Glutamatergic neuron (in vitro differentiated cells): ENCODE results near the gene PCNT. TPM values are rescaled to one million over a fixed set of nuclear protein-coding genes. Genes with fewer than 3 reads are reported as not detected.

Experiments used
- DNase-seq: peaks from one replicate; pipeline ENCODE4 v3.0.0; 2022
- H3K27ac Mint-ChIP-seq: one replicate; pipeline ENCODE4 v1.8.0; 2020; ENCODE audit warnings: mild to moderate bottlenecking, mixed read lengths, inconsistent platforms; ENCODE audit not compliant: unreplicated experiment
- H3K27me3 Mint-ChIP-seq: one replicate; pipeline ENCODE4 v1.8.0; 2020; ENCODE audit warnings: mild to moderate bottlenecking, moderate library complexity, mixed read lengths, inconsistent platforms; ENCODE audit not compliant: unreplicated experiment
- H3K36me3 Mint-ChIP-seq: one replicate; pipeline ENCODE4 v1.8.0; 2020; ENCODE audit warnings: mild to moderate bottlenecking, mixed read lengths, inconsistent platforms; ENCODE audit not compliant: unreplicated experiment
- H3K4me1 Mint-ChIP-seq: one replicate; pipeline ENCODE4 v1.8.0; 2020; ENCODE audit warnings: mild to moderate bottlenecking, low read depth, mixed read lengths, inconsistent platforms; ENCODE audit not compliant: unreplicated experiment
- H3K4me3 Mint-ChIP-seq: one replicate; pipeline ENCODE4 v1.8.0; 2020; ENCODE audit warnings: mild to moderate bottlenecking, mixed read lengths, inconsistent platforms; ENCODE audit not compliant: unreplicated experiment
- H3K9me3 Mint-ChIP-seq: one replicate; pipeline ENCODE4 v1.8.0; 2020; ENCODE audit warnings: mild to moderate bottlenecking, moderate library complexity, mixed read lengths, inconsistent platforms; ENCODE audit not compliant: unreplicated experiment
- CTCF ChIP-seq: fragments of 200-600 bp; sonication (generic); IDR thresholded peaks from one replicate; pipeline ENCODE4 v1.5.0; 2021; ENCODE audit not compliant: partially characterized antibody, unreplicated experiment
- total RNA-seq: library from RNA; stranded (reverse); fragmentation: NEBNext Ultra II Directional; extraction: Animal tissue kit (Norgen Biotek cat#: 25700); gene quantifications from one replicate; pipeline ENCODE4 v1.2.1, GENCODE V29; 2021; ENCODE audit not compliant: unreplicated experiment

PCNT gene
- total RNA-seq, 1 donor from 2014 or later: 117 TPM

GRCh38 chr21:46314441-46315020, 9.4 kb upstream of the PCNT start:
- no peak overlapping the region for H3K27ac Mint-ChIP-seq
- no peak for TF ChIP-seq CTCF
- no peaks in the 10 kb centered on the region for H3K9me3 Mint-ChIP-seq
- H3K36me3 Mint-ChIP-seq: no peaks in the 10 kb centered on the region
- H3K4me1 Mint-ChIP-seq: no peaks in the 10 kb centered on the region
- no peaks in the 10 kb centered on the region for H3K27me3 Mint-ChIP-seq
- H3K4me3 Mint-ChIP-seq: no peak overlapping the region
- no peak for DNase-seq

GRCh38 chr21:46316708-46317324, 7.1 kb upstream of the PCNT start:
- no peak for DNase-seq
- TF ChIP-seq CTCF: no peak
- H3K27me3 Mint-ChIP-seq: no peaks in the 10 kb centered on the region
- H3K4me3 Mint-ChIP-seq: no peak overlapping the region
- no peaks in the 10 kb centered on the region for H3K36me3 Mint-ChIP-seq
- no peaks in the 10 kb centered on the region for H3K4me1 Mint-ChIP-seq
- no peaks in the 10 kb centered on the region for H3K9me3 Mint-ChIP-seq
- no peak overlapping the region for H3K27ac Mint-ChIP-seq

GRCh38 chr21:46317710-46318463, 6.1 kb upstream of the PCNT start:
- H3K4me3 Mint-ChIP-seq: no peak overlapping the region
- no peaks in the 10 kb centered on the region for H3K4me1 Mint-ChIP-seq
- H3K27ac Mint-ChIP-seq: no peak overlapping the region
- H3K36me3 Mint-ChIP-seq: no peaks in the 10 kb centered on the region
- H3K9me3 Mint-ChIP-seq: peaks cover 3% of the 10 kb centered on the region
- H3K27me3 Mint-ChIP-seq: peaks cover under 1% of the 10 kb centered on the region
- DNase-seq: no peak
- no peak for TF ChIP-seq CTCF

GRCh38 chr21:46318464-46318845, 5.5 kb upstream of the PCNT start:
- H3K27me3 Mint-ChIP-seq: peaks cover 4% of the 10 kb centered on the region
- DNase-seq: no peak
- no peak for TF ChIP-seq CTCF
- no peak overlapping the region for H3K27ac Mint-ChIP-seq
- H3K36me3 Mint-ChIP-seq: no peaks in the 10 kb centered on the region
- H3K4me3 Mint-ChIP-seq: no peak overlapping the region
- H3K9me3 Mint-ChIP-seq: peaks cover 7% of the 10 kb centered on the region
- no peaks in the 10 kb centered on the region for H3K4me1 Mint-ChIP-seq

- no peaks in the 10 kb centered on the region for H3K36me3 Mint-ChIP-seq
- H3K27ac Mint-ChIP-seq: no peak overlapping the region
- no peak for DNase-seq
- no peaks in the 10 kb centered on the region for H3K4me1 Mint-ChIP-seq
- no peak for TF ChIP-seq CTCF
- H3K27me3 Mint-ChIP-seq: peaks cover 4% of the 10 kb centered on the region
- H3K9me3 Mint-ChIP-seq: peaks cover 7% of the 10 kb centered on the region
- H3K4me3 Mint-ChIP-seq: no peak overlapping the region
Observed at GRCh38 chr21:46319186-46319585, 4.8 kb upstream of the PCNT start.
